ENCODE measurements around the gene ARRB1. TPM values are rescaled to one million over a fixed set of nuclear protein-coding genes. Genes with fewer than 3 reads are reported as not detected.
"Not testable (repeated sequence)": the region's sequence is repeated elsewhere in the genome, so short reads cannot be mapped to it uniquely, and the experiment has no call there.

Gene ARRB1
- total and polyA plus RNA-seq, 4 donors: 35.0 to 45.8 (median 41.9) TPM

GRCh38 chr11:75337195-75337654 lies 14.2 kb downstream of the ARRB1 start:
- H3K9me3 ChIP-seq (ENCODE audit: control insufficient read depth, insufficient read depth, low read length): no peaks in the 10 kb centered on the region
- no peak overlapping the region for H3K27ac ChIP-seq (ENCODE audit: low read depth, low read length)
- no peaks in the 10 kb centered on the region for H3K27me3 ChIP-seq (ENCODE audit: control insufficient read depth, insufficient read depth, low read length)
- no peak overlapping the region for H3K4me3 ChIP-seq (ENCODE audit: low read depth, low read length)
- no peak for DNase-seq (ENCODE audit: low read depth in 4 of 6, low spot score in 6 of 6)
- no peaks in the 10 kb centered on the region for H3K36me3 ChIP-seq (ENCODE audit: control insufficient read depth, insufficient read depth, low read length)
- H3K4me1 ChIP-seq (ENCODE audit: control insufficient read depth, insufficient read depth, low read length): peaks cover 54% of the 10 kb centered on the region
- 68% methylated on average over 5 of the region's 6 CpGs for WGBS (ENCODE audit: insufficient coverage)

GRCh38 chr11:75334976-75335375 lies 16.5 kb downstream of the ARRB1 start:
- Histone ChIP-seq H3K9me3 (ENCODE audit: control insufficient read depth, insufficient read depth, low read length) (no peaks in the 10 kb centered on the region), H3K4me3 (ENCODE audit: low read depth, low read length) (no peak overlapping the region), H3K4me1 (ENCODE audit: control insufficient read depth, insufficient read depth, low read length) (peaks cover 31% of the 10 kb centered on the region), H3K27ac (ENCODE audit: low read depth, low read length) (no peak overlapping the region), H3K27me3 (ENCODE audit: control insufficient read depth, insufficient read depth, low read length) (no peaks in the 10 kb centered on the region), H3K36me3 (ENCODE audit: control insufficient read depth, insufficient read depth, low read length) (no peaks in the 10 kb centered on the region)
- DNase-seq (ENCODE audit: low read depth in 4 of 6, low spot score in 6 of 6): no peak
- WGBS (ENCODE audit: insufficient coverage): 59% methylated on average over 8 of the region's 11 CpGs

DNA sequence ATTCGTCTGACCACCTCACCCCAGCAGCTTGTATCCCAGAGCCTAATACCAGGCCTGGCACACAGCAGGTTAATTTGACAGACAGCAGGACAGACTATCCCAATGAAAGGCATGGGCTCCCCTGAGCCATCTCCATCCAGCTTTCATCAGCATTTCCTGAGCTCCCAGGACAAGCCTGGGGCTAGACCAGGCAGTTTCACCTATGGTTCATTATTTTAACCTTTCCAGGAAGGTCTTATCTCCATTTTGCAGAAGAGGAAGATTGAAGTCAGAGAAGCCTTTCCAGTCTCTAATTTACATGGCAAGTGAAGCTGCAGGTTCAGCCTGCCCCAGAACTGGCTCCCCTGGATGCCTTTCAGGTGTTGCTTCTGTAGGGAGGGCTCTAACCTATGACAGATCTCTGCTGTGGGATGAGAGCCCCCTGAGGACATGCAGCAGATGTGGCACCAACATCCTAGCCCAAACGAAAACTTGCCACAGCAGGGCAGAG lies 17.0 kb downstream of the ARRB1 start:
- no peak for DNase-seq (ENCODE audit: low read depth in 4 of 6, low spot score in 6 of 6)
- Histone ChIP-seq H3K36me3 (ENCODE audit: control insufficient read depth, insufficient read depth, low read length) (no peaks in the 10 kb centered on the region), H3K27ac (ENCODE audit: low read depth, low read length) (no peak overlapping the region), H3K4me3 (ENCODE audit: low read depth, low read length) (no peak overlapping the region), H3K4me1 (ENCODE audit: control insufficient read depth, insufficient read depth, low read length) (peaks cover 26% of the 10 kb centered on the region), H3K27me3 (ENCODE audit: control insufficient read depth, insufficient read depth, low read length) (no peaks in the 10 kb centered on the region), H3K9me3 (ENCODE audit: control insufficient read depth, insufficient read depth, low read length) (no peaks in the 10 kb centered on the region)
- 69% methylated on average over 2 of the region's 2 CpGs for WGBS (ENCODE audit: insufficient coverage)

GRCh38 chr11:75333807-75334140 lies 17.7 kb downstream of the ARRB1 start:
- Histone ChIP-seq H3K36me3 (ENCODE audit: control insufficient read depth, insufficient read depth, low read length) (no peaks in the 10 kb centered on the region), H3K4me1 (ENCODE audit: control insufficient read depth, insufficient read depth, low read length) (peaks cover 23% of the 10 kb centered on the region), H3K27ac (ENCODE audit: low read depth, low read length) (no peak overlapping the region), H3K4me3 (ENCODE audit: low read depth, low read length) (no peak overlapping the region), H3K9me3 (ENCODE audit: control insufficient read depth, insufficient read depth, low read length) (no peaks in the 10 kb centered on the region), H3K27me3 (ENCODE audit: control insufficient read depth, insufficient read depth, low read length) (no peaks in the 10 kb centered on the region)
- 88% methylated on average over 6 of the region's 7 CpGs for WGBS (ENCODE audit: insufficient coverage)
- no peak for DNase-seq (ENCODE audit: low read depth in 4 of 6, low spot score in 6 of 6)

- Histone ChIP-seq H3K4me1 (ENCODE audit: control insufficient read depth, insufficient read depth, low read length) (peaks cover 26% of the 10 kb centered on the region), H3K27ac (ENCODE audit: low read depth, low read length) (no peak overlapping the region), H3K9me3 (ENCODE audit: control insufficient read depth, insufficient read depth, low read length) (no peaks in the 10 kb centered on the region), H3K4me3 (ENCODE audit: low read depth, low read length) (no peak overlapping the region), H3K27me3 (ENCODE audit: control insufficient read depth, insufficient read depth, low read length) (no peaks in the 10 kb centered on the region), H3K36me3 (ENCODE audit: control insufficient read depth, insufficient read depth, low read length) (no peaks in the 10 kb centered on the region)
- DNase-seq (ENCODE audit: low read depth in 4 of 6, low spot score in 6 of 6): no peak
- 86% methylated on average over 6 of the region's 8 CpGs for WGBS (ENCODE audit: insufficient coverage)
Observed at GRCh38 chr11:75333022-75333806, 18.2 kb downstream of the ARRB1 start.

- not testable (repeated sequence) for DNase-seq (ENCODE audit: low read depth in 4 of 6, low spot score in 6 of 6)
- H3K4me1 ChIP-seq (ENCODE audit: control insufficient read depth, insufficient read depth, low read length): peaks cover 18% of the 10 kb centered on the region
- WGBS (ENCODE audit: insufficient coverage): 94% methylated on average over 9 of the region's 9 CpGs
Observed at GRCh38 chr11:75331761-75332160, 19.7 kb downstream of the ARRB1 start.

GRCh38 chr11:75331304-75331703 lies 20.2 kb downstream of the ARRB1 start:
- WGBS (ENCODE audit: insufficient coverage): 92% methylated on average over 5 of the region's 6 CpGs

More at GRCh38 chr11:75331761-75332160, 19.7 kb downstream of the ARRB1 start:
- H3K27ac ChIP-seq (ENCODE audit: low read depth, low read length); H3K36me3 ChIP-seq (ENCODE audit: control insufficient read depth, insufficient read depth, low read length); H3K9me3 ChIP-seq (ENCODE audit: control insufficient read depth, insufficient read depth, low read length); H3K27me3 ChIP-seq (ENCODE audit: control insufficient read depth, insufficient read depth, low read length); H3K4me3 ChIP-seq (ENCODE audit: low read depth, low read length): not testable (repeated sequence)

GRCh38 chr11:75330886-75331285 lies 20.6 kb downstream of the ARRB1 start:
- not testable (repeated sequence) for H3K4me3 ChIP-seq (ENCODE audit: low read depth, low read length); H3K27me3 ChIP-seq (ENCODE audit: control insufficient read depth, insufficient read depth, low read length); DNase-seq (ENCODE audit: low read depth in 4 of 6, low spot score in 6 of 6); H3K36me3 ChIP-seq (ENCODE audit: control insufficient read depth, insufficient read depth, low read length); H3K27ac ChIP-seq (ENCODE audit: low read depth, low read length); H3K9me3 ChIP-seq (ENCODE audit: control insufficient read depth, insufficient read depth, low read length)
- peaks cover 24% of the 10 kb centered on the region for H3K4me1 ChIP-seq (ENCODE audit: control insufficient read depth, insufficient read depth, low read length)
- WGBS (ENCODE audit: insufficient coverage): 97% methylated on average over 11 of the region's 14 CpGs

More at GRCh38 chr11:75331304-75331703, 20.2 kb downstream of the ARRB1 start:
- not testable (repeated sequence) for H3K9me3 ChIP-seq (ENCODE audit: control insufficient read depth, insufficient read depth, low read length); H3K4me3 ChIP-seq (ENCODE audit: low read depth, low read length); H3K27ac ChIP-seq (ENCODE audit: low read depth, low read length); H3K27me3 ChIP-seq (ENCODE audit: control insufficient read depth, insufficient read depth, low read length); H3K36me3 ChIP-seq (ENCODE audit: control insufficient read depth, insufficient read depth, low read length); DNase-seq (ENCODE audit: low read depth in 4 of 6, low spot score in 6 of 6)
- peaks cover 21% of the 10 kb centered on the region for H3K4me1 ChIP-seq (ENCODE audit: control insufficient read depth, insufficient read depth, low read length)

- no peak overlapping the region for H3K27ac ChIP-seq (ENCODE audit: low read depth, low read length)
- WGBS (ENCODE audit: insufficient coverage): no CpG with 5 or more reads among the region's 1 CpG
- peaks cover 4% of the 10 kb centered on the region for H3K36me3 ChIP-seq (ENCODE audit: control insufficient read depth, insufficient read depth, low read length)
Observed at GRCh38 chr11:75330291-75330690, 21.2 kb downstream of the ARRB1 start.

More at GRCh38 chr11:75330291-75330690, 21.2 kb downstream of the ARRB1 start:
- DNase-seq (ENCODE audit: low read depth in 4 of 6, low spot score in 6 of 6): no peak
- Histone ChIP-seq H3K9me3 (ENCODE audit: control insufficient read depth, insufficient read depth, low read length) (no peaks in the 10 kb centered on the region), H3K4me3 (ENCODE audit: low read depth, low read length) (no peak overlapping the region), H3K27me3 (ENCODE audit: control insufficient read depth, insufficient read depth, low read length) (no peaks in the 10 kb centered on the region), H3K4me1 (ENCODE audit: control insufficient read depth, insufficient read depth, low read length) (peaks cover 22% of the 10 kb centered on the region)

All from spinal cord (tissue), 10 donors.